Heart left ventricle (tissue), 16 donors: Measurements from ENCODE around the gene C1orf74. TPM values are rescaled to one million over a fixed set of nuclear protein-coding genes. Genes with fewer than 3 reads are reported as not detected.

Experiments
- ATAC-seq, 4 donors: fragments of 200-7000 bp; cut with Tn5 transposase; one replicate each; pipeline ENCODE4 v1.9.1; 2020 to 2022; ENCODE audit warnings: moderate library complexity in 4 of 4, mild to moderate bottlenecking in 3 of 4, moderate number of reproducible peaks in 1 of 4
- DNase-seq, 5 donors: peaks; one replicate each; pipeline ENCODE4 v3.0.0-alpha.2; 2020
- H3K27ac ChIP-seq, 12 donors: fragments of 200-600 bp; sonication (generic) in 4 of 12; one replicate each; pipeline versions ENCODE4 v1.5.0 to v1.8.0; 2016 to 2022; ENCODE audit warnings: mild to moderate bottlenecking in 2 of 12
- H3K27me3 ChIP-seq, 9 donors: fragments of 200-600 bp; sonication (generic) in 2 of 9; one replicate each; pipeline versions ENCODE4 v1.5.1 to v1.8.0; 2016 to 2022; ENCODE audit warnings: mild to moderate bottlenecking in 3 of 9
- H3K36me3 ChIP-seq, 9 donors: fragments of 200-600 bp; sonication (generic) in 2 of 9; one replicate each; pipeline versions ENCODE4 v1.5.0 to v1.8.0; 2018 to 2022; ENCODE audit warnings: mild to moderate bottlenecking in 2 of 9
- H3K4me1 ChIP-seq, 12 donors: fragments of 200-600 bp; sonication (generic) in 4 of 12; one replicate each; pipeline versions ENCODE4 v1.5.0 to v1.8.0; 2016 to 2022; ENCODE audit warnings: mild to moderate bottlenecking in 3 of 12
- H3K4me3 ChIP-seq, 12 donors: fragments of 200-600 bp; sonication (generic) in 4 of 12; one replicate each; pipeline versions ENCODE4 v1.5.0 to v1.8.0; 2017 to 2022; ENCODE audit warnings: mild to moderate bottlenecking in 9 of 12, moderate library complexity in 4 of 12
- H3K9me3 ChIP-seq, 12 donors: fragments of 200-600 bp; sonication (generic) in 4 of 12; one replicate each; pipeline versions ENCODE4 v1.5.0 to v1.8.0; 2016 to 2022; ENCODE audit warnings: mild to moderate bottlenecking in 1 of 12
- POLR2A ChIP-seq, 2 donors: fragments of 450-650 bp; IDR thresholded peaks; one replicate each; pipeline ENCODE4 v1.6.1; 2017; ENCODE audit warnings: antibody characterized with exemption in 2 of 2, mild to moderate bottlenecking in 2 of 2, moderate library complexity in 2 of 2
- WGBS, 4 donors: extraction: QIAGEN DNeasy Blood & Tissue Kit in 2 of 4; methylation state at CpG; one replicate each; pipeline versions ENCODE4 v1.1.5 to v1.1.7; 2013 to 2018; 5-methylcytosine and 5-hydroxymethylcytosine counted together
- intact Hi-C, 10 donors: fragments of 100-400 bp; cut with DNase I; formaldehyde crosslinking; loops; one replicate each; pipeline versions ENCODE4 v1.11.1 to v1.14.2; 2022
- polyA plus RNA-seq, 2 donors: library from polyadenylated mRNA; stranded (reverse); fragments of 200-250 nt; gene quantifications; one replicate each; pipeline ENCODE4 v1.2.3, GENCODE V29; 2013
- total RNA-seq, 9 donors: library from RNA; depleted of rRNA in 2 of 9; stranded (reverse); fragments of >200 nt in 2 of 9; fragmentation: NEBNext Ultra II Directional in 3 of 9; extraction: Animal tissue kit (Norgen Biotek cat#: 25700) in 3 of 9; gene quantifications; one replicate each; pipeline versions ENCODE4 v1.1.0 to v1.2.4, GENCODE V29; 2016 to 2023
- TF ChIP-seq, protein P1 (sequence below), 12 donors: fragments of 200-600 bp; sonication (generic) in 4 of 12; IDR thresholded peaks; one replicate each; pipeline versions ENCODE4 v1.5.0 to v1.8.0; 2018 to 2022; ENCODE audit warnings: antibody characterized with exemption in 12 of 12, mild to moderate bottlenecking in 5 of 12
- donor health status: ischemic (EF 13 %, LVEDD 7.1; RV severe dilation, severe dysfunction).
- donor health status: healthy with polysubstance abuse.
- donor health status: DM: no; HTN: yes; CAD: no.
- donor health status: DM: no; HTN: no; CAD: no.
- donor health status: ischemic (EF 25% LVEDD 6.9; RV normal size, moderate dysfunction).
- donor health status: ischemic (EF 25% LVEDD 5.7; RV mildly dilated, moderate dysfunction).
- donor health status: healthy.
- donor health status: DM: yes; HTN: yes; CAD: no.
- donor health status: ischemic (EF 35%, LVEDD 5.7; RV mildly dilated, moderate dysfunction).
- donor health status: nonischemic (EF 11% LVEDD 7.7; RV severe dilation, severe dysfunction).
- donor health status: DM: yes; HTN: yes; CAD: no.
- donor health status: PGD.
- donor health status: ischemic (EF 29% LVEDD 5.4; RV normal size, mild dysfunction).
- donor health status: nonischemic (EF 23%, LVEDD 6.1; RV moderate dilation, normal function).

Gene C1orf74
- total and polyA plus RNA-seq, 11 donors, result 1.1 to 2.6 (median 2.2) TPM

DNA sequence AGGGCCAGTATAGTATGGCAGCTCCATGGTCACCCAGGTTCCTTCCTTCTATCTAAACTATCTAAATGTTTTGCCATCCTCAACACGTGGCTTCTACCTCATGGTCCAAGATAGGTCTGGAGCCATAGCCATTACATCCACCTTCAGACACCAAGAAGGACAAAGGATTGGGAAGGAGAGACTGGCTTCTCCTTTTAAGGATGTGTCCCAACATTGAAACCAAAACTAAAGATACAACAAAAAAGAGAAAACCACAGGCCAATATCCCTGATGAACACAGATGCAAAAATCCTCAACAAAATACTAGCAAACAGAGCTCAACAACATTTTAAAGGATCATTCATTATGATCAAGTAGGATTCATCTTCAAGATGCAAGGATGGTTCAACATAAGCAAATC is 54.9 kb downstream of the C1orf74 start:
- intact Hi-C loops, result no loop called here
- no peak for DNase-seq
- H3K36me3 ChIP-seq, result no peaks in the 10 kb centered on the region
- H3K27me3 ChIP-seq, result no peaks in the 10 kb centered on the region
- TF ChIP-seq, protein P1, sequence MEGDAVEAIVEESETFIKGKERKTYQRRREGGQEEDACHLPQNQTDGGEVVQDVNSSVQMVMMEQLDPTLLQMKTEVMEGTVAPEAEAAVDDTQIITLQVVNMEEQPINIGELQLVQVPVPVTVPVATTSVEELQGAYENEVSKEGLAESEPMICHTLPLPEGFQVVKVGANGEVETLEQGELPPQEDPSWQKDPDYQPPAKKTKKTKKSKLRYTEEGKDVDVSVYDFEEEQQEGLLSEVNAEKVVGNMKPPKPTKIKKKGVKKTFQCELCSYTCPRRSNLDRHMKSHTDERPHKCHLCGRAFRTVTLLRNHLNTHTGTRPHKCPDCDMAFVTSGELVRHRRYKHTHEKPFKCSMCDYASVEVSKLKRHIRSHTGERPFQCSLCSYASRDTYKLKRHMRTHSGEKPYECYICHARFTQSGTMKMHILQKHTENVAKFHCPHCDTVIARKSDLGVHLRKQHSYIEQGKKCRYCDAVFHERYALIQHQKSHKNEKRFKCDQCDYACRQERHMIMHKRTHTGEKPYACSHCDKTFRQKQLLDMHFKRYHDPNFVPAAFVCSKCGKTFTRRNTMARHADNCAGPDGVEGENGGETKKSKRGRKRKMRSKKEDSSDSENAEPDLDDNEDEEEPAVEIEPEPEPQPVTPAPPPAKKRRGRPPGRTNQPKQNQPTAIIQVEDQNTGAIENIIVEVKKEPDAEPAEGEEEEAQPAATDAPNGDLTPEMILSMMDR (IDR thresholded peaks at IDR 0.05), result no peak
- no peak for TF ChIP-seq POLR2A (IDR thresholded peaks at IDR 0.05)
- ATAC-seq, result no peak
- H3K27ac ChIP-seq, result peak overlapping the region in 3 of 12 donors; percentile 7 to 66 (median 49)
- no peaks in the 10 kb centered on the region for H3K9me3 ChIP-seq
- no peak overlapping the region for H3K4me3 ChIP-seq
- peaks cover 0 to 35% (median 23%) of the 10 kb centered on the region in 12 donors for H3K4me1 ChIP-seq
- 65 to 88% (median 74%) methylated on average over 1 of the region's 1 CpG for WGBS, 4 donors

Other genes starting within 250 kb of the C1orf74 start
- under 1 TPM in 2 of 9 donors, not detected in 7; 0.30 to 0.48 TPM for gene CAMK1G, start 200.8 kb downstream of the C1orf74 start, total RNA-seq
- gene CAMK1G, start 200.8 kb downstream of the C1orf74 start, polyA plus RNA-seq, result not detected
- gene LAMB3, start 132.1 kb downstream of the C1orf74 start, total RNA-seq, result 1 to 10 TPM in 8 of 9 donors, under 1 TPM in 1; 0.83 to 7.4 (median 3.6) TPM
- 1 to 10 TPM; 1.8 to 5.3 TPM for gene LAMB3, start 132.1 kb downstream of the C1orf74 start, polyA plus RNA-seq
- 100 to 1,000 TPM in 8 of 9 donors, 10 to 100 TPM in 1; 92.0 to 600 (median 212) TPM for gene G0S2, start 109.1 kb downstream of the C1orf74 start, total RNA-seq
- gene G0S2, start 109.1 kb downstream of the C1orf74 start, polyA plus RNA-seq, result 100 to 1,000 TPM in 1 of 2 donors, 10 to 100 TPM in 1; 87.6 to 218 TPM
- 10 to 100 TPM in 2 of 9 donors, 1 to 10 TPM in 7; 1.7 to 36.1 (median 3.6) TPM for gene HSD11B1, start 79.7 kb downstream of the C1orf74 start, total RNA-seq
- 1 to 10 TPM; 1.2 to 3.6 TPM for gene HSD11B1, start 79.7 kb downstream of the C1orf74 start, polyA plus RNA-seq
- 10 to 100 TPM in 1 of 9 donors, 1 to 10 TPM in 2, under 1 TPM in 5, not detected in 1; 0.16 to 10.6 (median 0.91) TPM for gene TRAF3IP3, start 28.5 kb downstream of the C1orf74 start, total RNA-seq
- gene TRAF3IP3, start 28.5 kb downstream of the C1orf74 start, polyA plus RNA-seq, result under 1 TPM; 0.34 to 0.57 TPM
- gene IRF6, start 21.6 kb upstream of the C1orf74 start, total RNA-seq, result 10 to 100 TPM; 28.6 to 99.4 (median 52.7) TPM
- gene IRF6, start 21.6 kb upstream of the C1orf74 start, polyA plus RNA-seq, result 10 to 100 TPM in 1 of 2 donors, 1 to 10 TPM in 1; 1.5 to 22.0 TPM
- 1 to 10 TPM; 1.6 to 5.5 (median 3.6) TPM for gene UTP25, start 43.4 kb upstream of the C1orf74 start, total RNA-seq
- gene UTP25, start 43.4 kb upstream of the C1orf74 start, polyA plus RNA-seq, result 1 to 10 TPM in 1 of 2 donors, under 1 TPM in 1; 0.76 to 2.9 TPM
- not detected for gene SYT14, start 153.7 kb upstream of the C1orf74 start, total RNA-seq
- gene SYT14, start 153.7 kb upstream of the C1orf74 start, polyA plus RNA-seq, result not detected